NB4 (cell line): ENCODE results near the gene TEC.

Experiments used
- MAX ChIP-seq: IDR thresholded peaks from 2 replicates; pipeline ENCODE4 v1.6.1; 2011; ENCODE audit warnings: low read depth, low read length
- TF ChIP-seq, protein P1 (sequence below): IDR thresholded peaks from one replicate; pipeline ENCODE4 v1.5.1; 2012; ENCODE audit warnings: low read depth, low read length

GRCh38 chr4:48261281-48261680 is 8.4 kb downstream of the TEC start:
- TF ChIP-seq, protein P1, sequence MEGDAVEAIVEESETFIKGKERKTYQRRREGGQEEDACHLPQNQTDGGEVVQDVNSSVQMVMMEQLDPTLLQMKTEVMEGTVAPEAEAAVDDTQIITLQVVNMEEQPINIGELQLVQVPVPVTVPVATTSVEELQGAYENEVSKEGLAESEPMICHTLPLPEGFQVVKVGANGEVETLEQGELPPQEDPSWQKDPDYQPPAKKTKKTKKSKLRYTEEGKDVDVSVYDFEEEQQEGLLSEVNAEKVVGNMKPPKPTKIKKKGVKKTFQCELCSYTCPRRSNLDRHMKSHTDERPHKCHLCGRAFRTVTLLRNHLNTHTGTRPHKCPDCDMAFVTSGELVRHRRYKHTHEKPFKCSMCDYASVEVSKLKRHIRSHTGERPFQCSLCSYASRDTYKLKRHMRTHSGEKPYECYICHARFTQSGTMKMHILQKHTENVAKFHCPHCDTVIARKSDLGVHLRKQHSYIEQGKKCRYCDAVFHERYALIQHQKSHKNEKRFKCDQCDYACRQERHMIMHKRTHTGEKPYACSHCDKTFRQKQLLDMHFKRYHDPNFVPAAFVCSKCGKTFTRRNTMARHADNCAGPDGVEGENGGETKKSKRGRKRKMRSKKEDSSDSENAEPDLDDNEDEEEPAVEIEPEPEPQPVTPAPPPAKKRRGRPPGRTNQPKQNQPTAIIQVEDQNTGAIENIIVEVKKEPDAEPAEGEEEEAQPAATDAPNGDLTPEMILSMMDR: no peak
- TF ChIP-seq MAX: no peak
